GM18498 (cell line): ENCODE results near the gene SERPINI1.

Experiments used
- ATAC-seq: cut with Tn5 transposase; IDR thresholded peaks from one replicate; pipeline ENCODE4 v1.9.1; 2021; ENCODE audit warnings: mild to moderate bottlenecking, moderate library complexity; ENCODE audit not compliant: unreplicated experiment

Gene SERPINI1

GRCh38 chr3:167733961-167734497, 1.5 kb upstream of the SERPINI1 start:
- no peak for ATAC-seq

GRCh38 chr3:167734498-167735232, 856 bp upstream of the SERPINI1 start, which contains the start of gene PDCD10:
Gene PDCD10, minus strand, starts transcription at chr3:167734892. Its CDS starts 14,735 bp downstream, at chr3:167720157.
- ATAC-seq = peak; percentile 88

DNA sequence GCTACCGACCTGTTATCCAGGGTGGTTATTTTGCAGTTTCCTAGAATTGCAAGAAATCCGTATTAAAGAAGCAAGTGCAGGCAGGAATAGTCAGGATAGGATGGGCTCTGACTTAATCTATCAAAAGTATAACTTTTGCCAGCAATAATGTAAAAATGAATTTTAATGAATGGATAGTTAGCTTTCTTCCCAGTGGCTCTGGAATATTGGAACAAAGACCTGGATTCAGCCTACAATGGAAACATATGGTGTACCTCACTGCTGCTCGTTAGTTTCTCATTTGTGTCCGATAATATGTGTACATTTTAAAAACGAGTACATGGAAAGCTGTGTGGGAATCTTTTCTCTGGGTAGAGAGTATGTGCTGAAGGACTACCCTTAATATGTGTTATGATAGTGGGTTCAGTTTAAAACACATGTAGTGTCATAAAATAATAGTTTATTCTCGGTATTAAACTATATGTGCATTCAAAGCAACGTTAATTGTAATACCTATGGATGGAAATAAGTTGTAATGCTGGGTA, 805 bp downstream of the SERPINI1 start:
- no peak for ATAC-seq

DNA sequence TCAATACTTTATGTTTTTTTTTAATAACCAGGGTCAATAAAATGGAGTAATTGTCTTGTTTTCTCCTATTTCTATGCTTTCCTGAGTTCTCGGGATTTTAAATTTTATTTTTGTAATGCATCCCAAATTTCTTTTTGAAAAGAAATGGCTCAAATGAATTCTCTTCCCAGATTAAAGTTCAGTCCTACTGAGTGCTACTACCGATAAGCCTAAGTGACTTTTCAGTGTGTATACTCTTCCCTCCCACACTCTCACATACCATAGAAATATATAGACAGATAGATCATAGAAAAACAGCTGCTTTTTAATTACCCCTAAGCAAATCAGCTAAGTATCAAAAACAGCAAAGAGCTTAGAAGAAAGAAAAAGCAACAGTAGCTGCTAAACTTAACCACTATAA, 1.5 kb downstream of the SERPINI1 start:
- no peak for ATAC-seq

- ATAC-seq = no peak
These were observed 2.5 kb downstream of the SERPINI1 start for GRCh38 chr3:167738037-167738436.

DNA sequence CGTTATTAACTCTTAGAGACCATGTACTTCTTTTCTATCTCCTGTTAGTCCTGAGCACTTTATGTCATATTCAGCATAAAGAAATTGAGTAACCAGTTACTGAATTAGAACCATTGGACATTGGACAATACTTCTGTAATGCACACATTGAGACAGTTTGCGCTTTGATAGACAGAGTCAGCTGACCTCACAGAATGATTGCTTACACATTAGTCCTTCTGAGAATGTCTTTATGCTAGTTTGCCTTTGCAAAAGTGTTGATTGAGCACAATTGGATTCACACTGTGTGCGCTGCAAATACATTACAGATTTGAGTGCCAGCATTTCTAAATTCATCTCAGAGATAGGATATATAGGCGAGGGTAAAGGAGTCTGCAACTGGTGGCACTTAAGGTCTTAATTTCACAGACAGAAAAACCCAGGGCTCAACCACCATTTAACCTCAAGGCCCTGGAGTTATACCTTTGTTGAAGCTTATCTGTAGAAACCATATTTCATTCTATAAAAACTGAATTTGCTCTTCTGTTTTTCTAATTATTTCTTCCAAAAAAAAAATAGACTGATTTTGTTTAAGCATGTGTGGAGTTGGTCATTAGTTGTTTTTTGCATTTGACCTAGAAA, 3.8 kb downstream of the SERPINI1 start:
- no peak for ATAC-seq

- peak; percentile 98 for ATAC-seq
These were observed 5.6 kb downstream of the SERPINI1 start for GRCh38 chr3:167740961-167741587.

- ATAC-seq = no peak
These were observed 6.8 kb downstream of the SERPINI1 start for GRCh38 chr3:167742338-167742737.

DNA sequence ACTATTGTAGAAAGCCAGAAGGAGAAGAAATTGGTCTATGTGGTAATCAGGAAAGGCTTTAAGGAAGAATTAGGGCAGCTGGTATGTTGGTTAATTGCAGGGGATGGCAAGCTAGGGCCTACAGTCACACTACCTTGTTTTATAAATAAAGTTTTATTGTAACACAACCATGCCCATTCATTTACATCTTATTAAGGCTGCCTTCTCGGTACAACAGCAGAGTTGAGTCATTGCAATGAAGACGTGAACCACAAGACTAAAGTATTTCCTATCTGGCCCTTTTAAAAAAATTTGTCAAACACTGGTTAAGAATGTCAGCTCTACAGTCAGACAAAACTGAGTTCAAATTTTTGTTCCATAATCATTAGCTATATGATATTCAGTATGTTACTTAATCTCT, 8.3 kb downstream of the SERPINI1 start:
- ATAC-seq = no peak

DNA sequence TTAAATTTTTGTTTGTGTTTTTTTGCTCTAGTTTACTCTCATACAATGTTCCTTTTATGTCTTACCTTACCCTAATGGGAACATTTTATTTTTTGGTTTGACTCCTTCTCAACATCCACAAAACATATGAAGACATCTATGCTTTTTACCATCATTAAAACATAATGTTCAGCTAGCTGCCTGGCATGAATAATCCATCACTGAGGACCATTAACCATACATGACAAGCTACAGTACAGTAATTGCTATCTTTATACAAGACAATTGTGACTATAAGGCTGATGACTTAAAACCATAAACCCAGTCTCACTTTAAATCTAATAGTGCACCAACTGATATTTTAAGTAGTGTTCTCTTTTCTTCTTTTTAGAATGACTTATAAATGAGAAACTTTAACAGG, 13.7 kb downstream of the SERPINI1 start:
- no peak for ATAC-seq

- peak; percentile 28 for ATAC-seq
These were observed 14.2 kb downstream of the SERPINI1 start for GRCh38 chr3:167749728-167750127.

DNA sequence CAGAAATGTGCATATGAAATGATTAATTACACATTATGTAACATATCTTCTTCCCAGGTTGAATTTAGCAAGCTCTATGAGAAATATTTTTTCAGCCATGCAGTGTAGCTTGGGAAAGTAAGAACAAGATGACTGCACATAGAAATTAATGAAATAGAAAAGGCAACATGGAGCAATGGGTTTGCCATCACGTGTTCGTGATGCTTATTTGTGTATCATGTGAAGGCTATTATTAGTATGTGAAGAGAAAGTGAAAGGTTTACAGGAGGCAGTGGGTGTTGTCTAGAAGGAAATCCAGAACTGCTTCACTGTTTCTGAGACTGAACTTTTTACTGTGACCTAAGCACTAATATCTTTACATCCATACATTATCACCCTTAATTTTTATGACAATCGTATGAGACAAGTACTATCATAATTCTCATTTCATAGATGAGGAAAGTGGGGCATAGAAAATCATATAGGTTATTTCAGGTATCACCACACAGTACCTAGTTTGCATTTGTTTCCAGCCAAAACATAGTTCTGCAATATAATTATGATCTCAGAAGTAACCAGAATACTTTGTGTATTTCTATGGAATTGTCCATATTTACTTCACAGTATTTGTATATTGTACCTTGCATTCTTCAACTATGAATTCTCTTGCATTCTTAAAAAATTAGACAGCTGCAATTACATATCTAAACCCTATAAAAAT, 14.9 kb downstream of the SERPINI1 start:
- ATAC-seq = peak; percentile 96

- ATAC-seq = no peak
These were observed 18.5 kb downstream of the SERPINI1 start for GRCh38 chr3:167754049-167754448.

- no peak for ATAC-seq
These were observed 25.8 kb downstream of the SERPINI1 start for GRCh38 chr3:167761302-167761701.

- ATAC-seq = peak; percentile 71
These were observed 26.8 kb downstream of the SERPINI1 start for GRCh38 chr3:167762296-167762695.

GRCh38 chr3:167772992-167773391, 37.5 kb downstream of the SERPINI1 start:
- peak; percentile 54 for ATAC-seq

- peak; percentile 93 for ATAC-seq
These were observed 38.1 kb downstream of the SERPINI1 start for GRCh38 chr3:167773584-167773983.

GRCh38 chr3:167776066-167776685, 40.7 kb downstream of the SERPINI1 start:
- ATAC-seq = no peak

GRCh38 chr3:167777356-167777755, 41.8 kb downstream of the SERPINI1 start:
- ATAC-seq = no peak

DNA sequence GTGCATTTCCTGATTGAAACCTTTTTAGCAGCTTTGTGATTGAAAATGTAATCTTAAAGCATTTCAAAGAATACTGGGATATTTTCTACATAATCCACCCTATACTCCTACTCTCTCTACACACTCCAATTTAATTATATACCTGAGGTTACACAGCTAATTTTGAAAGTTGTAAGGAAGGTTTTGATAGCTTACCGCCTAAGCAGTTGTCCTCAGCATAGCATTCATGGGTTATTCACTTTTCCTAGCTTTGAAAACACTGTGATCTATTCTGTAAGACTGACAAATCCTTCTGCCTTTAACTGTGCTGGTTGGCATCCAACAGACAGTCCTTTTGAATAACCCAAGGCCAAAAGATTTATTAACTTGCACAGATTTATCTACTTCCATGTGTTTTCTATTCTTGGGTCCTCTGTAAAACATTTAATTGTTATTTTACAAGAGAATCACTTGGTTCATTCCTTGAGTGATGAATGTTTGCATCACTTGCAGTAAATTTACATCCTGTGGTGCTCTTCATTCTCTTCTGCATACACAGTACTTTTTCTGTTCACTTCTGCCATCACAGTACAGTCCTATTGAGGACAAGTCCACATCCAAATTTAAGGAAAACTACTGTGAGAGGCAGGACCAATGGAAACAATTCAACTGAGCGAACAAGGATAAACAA, 44.8 kb downstream of the SERPINI1 start:
- no peak for ATAC-seq
